Measurements from ENCODE around the gene FXYD5.

Gene FXYD5

DNA sequence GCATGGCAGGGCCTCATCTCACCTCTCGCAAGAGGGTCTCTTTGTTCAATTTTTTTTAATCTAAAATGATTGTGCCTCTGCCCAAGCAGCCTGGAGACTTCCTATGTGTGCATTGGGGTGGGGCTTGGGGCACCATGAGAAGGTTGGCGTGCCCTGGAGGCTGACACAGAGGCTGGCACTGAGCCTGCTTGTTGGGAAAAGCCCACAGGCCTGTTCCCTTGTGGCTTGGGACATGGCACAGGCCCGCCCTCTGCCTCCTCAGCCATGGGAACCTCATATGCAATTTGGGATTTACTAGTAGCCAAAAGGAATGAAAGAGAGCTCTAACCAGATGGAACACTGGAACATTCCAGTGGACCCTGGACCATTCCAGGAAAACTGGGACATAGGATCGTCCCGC lies 31.0 kb upstream of the FXYD5 start:
- DNase-seq (ENCODE audit: extremely low spot score), result no peak
- CTCF ChIA-PET, result interaction anchor here (1.2 kb wide), 1 partner anchor 13 kb away, joined by 3 read pairs; no protein-coding TSS in a partner anchor
- TF ChIP-seq SP1 (IDR thresholded peaks at IDR 0.05), result no peak
- no peak for TF ChIP-seq SUZ12 (IDR thresholded peaks at IDR 0.05)
- no peak for TF ChIP-seq NFRKB (IDR thresholded peaks at IDR 0.05)
- no peak for TF ChIP-seq HDGF (IDR thresholded peaks at IDR 0.05; ENCODE audit: borderline replicate concordance)
- TF ChIP-seq FOXM1 (IDR thresholded peaks at IDR 0.05; ENCODE audit: borderline replicate concordance), result no peak
- no peak for TF ChIP-seq TARDBP (IDR thresholded peaks at IDR 0.05)
- TF ChIP-seq BHLHE40 (IDR thresholded peaks at IDR 0.05; ENCODE audit: borderline replicate concordance), result no peak
- no peak for TF ChIP-seq ARNT (IDR thresholded peaks at IDR 0.05)
- POLR2A ChIA-PET, result interaction anchor here (1.3 kb wide), 1 partner anchor 9 kb away, joined by 3 read pairs; no protein-coding TSS in a partner anchor

DNA sequence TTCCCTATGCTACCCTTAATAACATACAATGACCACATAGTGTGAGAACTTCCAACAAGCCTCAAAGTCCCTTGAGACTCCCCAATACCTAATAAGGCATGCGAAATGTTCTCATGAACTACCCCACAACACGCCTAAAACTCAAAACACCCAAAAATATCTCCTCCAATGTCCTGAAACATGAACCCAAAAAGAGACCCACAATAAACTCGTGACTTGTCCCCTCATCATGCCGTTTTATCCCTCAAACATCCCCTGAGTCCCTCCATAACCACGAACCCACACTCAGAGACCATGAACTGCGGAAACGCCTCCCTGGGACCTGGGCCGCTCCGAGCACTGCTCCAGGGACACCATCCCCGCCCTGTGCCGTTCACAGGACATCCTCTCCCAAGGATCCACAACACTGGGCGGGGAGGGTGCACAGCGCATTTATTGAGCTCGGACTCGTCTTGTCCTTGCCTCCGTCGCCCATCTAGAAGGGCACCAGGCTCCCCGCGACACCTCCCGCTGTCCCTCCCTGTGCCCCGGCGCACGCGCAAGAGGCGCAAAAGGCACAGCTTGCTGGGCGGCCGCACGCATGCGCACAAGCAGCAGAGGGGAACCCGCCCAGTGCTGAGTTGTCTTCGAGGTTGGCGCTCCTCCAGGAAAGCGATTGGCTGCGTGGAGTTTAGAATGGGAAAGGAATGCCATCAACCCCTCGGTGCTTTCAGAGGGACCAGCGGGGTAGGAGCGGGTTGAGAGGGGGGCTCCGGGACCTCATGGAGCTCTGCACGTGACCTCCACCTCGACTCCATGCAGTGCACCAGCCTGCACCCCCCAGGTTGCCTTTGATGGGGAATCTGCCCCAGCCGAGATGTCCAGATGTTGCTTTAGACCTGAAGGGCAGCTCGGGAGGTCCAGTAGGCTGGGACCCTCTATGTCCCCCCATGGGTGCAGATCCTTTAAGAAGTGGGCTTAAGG lies 30.2 kb upstream of the FXYD5 start:
- ChIA-PET POLR2A (interaction anchor here (0.7 to 1.5 kb wide), 10 partner anchors 8 to 78 kb away, joined by 3 to 8 read pairs (median 4); no protein-coding TSS in a partner anchor), CTCF (interaction anchor here (0.8 to 1.2 kb wide), 4 partner anchors 9 to 80 kb away, joined by 3 to 4 read pairs (median 3); no protein-coding TSS in a partner anchor)
- DNase-seq (ENCODE audit: extremely low spot score), result peak; percentile 96
- TF ChIP-seq BHLHE40 (IDR thresholded peaks at IDR 0.05; ENCODE audit: borderline replicate concordance) (no peak), L3MBTL2 (conservative IDR thresholded peaks at IDR 0.05) (peak; percentile 93), ELF4 (IDR thresholded peaks at IDR 0.05) (no peak), FOXA1 (IDR thresholded peaks at IDR 0.05) (no peak)

DNA sequence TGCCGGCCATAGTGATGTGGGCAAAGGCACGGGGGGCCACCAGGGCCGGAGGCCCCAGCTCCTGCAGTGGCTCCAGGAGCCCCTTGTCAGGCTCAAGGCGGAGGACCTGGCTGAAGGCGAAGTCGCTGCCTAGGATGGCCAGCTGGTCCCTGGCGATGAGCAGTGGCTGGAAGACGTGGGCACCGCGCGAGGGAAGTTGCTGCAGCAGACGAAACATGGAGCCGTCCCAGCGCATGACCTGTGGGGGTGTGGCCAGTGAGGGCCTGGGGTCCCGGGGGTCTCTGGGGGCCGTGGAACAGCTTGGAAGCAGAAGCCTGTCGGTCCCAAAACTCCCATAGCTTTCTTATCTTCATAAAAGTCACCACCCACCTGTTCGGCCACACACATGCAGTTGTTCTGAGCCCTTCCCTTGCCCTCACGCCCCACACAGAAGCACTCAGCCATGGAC lies 29.2 kb upstream of the FXYD5 start:
- ChIA-PET CTCF (interaction anchor here (1.2 kb wide), 1 partner anchor 10 kb away, joined by 3 read pairs; no protein-coding TSS in a partner anchor), POLR2A (interaction anchor here (1.0 to 1.5 kb wide), 3 partner anchors 11 to 79 kb away, joined by 4 to 6 read pairs (median 4); no protein-coding TSS in a partner anchor)
- DNase-seq (ENCODE audit: extremely low spot score), result no peak
- TF ChIP-seq L3MBTL2 (conservative IDR thresholded peaks at IDR 0.05), result no peak
- no peak for TF ChIP-seq FOXM1 (IDR thresholded peaks at IDR 0.05; ENCODE audit: borderline replicate concordance)
- no peak for TF ChIP-seq ZNF384 (IDR thresholded peaks at IDR 0.05)
- no peak for TF ChIP-seq CTBP1 (IDR thresholded peaks at IDR 0.05; ENCODE audit: borderline replicate concordance)
- no peak for TF ChIP-seq ELF4 (IDR thresholded peaks at IDR 0.05)
- no peak for TF ChIP-seq SP1 (IDR thresholded peaks at IDR 0.05)
- TF ChIP-seq, protein P1, sequence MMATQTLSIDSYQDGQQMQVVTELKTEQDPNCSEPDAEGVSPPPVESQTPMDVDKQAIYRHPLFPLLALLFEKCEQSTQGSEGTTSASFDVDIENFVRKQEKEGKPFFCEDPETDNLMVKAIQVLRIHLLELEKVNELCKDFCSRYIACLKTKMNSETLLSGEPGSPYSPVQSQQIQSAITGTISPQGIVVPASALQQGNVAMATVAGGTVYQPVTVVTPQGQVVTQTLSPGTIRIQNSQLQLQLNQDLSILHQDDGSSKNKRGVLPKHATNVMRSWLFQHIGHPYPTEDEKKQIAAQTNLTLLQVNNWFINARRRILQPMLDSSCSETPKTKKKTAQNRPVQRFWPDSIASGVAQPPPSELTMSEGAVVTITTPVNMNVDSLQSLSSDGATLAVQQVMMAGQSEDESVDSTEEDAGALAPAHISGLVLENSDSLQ (IDR thresholded peaks at IDR 0.05), result no peak
- TF ChIP-seq ARNT (IDR thresholded peaks at IDR 0.05), result no peak
- no peak for TF ChIP-seq NFRKB (IDR thresholded peaks at IDR 0.05)

DNA sequence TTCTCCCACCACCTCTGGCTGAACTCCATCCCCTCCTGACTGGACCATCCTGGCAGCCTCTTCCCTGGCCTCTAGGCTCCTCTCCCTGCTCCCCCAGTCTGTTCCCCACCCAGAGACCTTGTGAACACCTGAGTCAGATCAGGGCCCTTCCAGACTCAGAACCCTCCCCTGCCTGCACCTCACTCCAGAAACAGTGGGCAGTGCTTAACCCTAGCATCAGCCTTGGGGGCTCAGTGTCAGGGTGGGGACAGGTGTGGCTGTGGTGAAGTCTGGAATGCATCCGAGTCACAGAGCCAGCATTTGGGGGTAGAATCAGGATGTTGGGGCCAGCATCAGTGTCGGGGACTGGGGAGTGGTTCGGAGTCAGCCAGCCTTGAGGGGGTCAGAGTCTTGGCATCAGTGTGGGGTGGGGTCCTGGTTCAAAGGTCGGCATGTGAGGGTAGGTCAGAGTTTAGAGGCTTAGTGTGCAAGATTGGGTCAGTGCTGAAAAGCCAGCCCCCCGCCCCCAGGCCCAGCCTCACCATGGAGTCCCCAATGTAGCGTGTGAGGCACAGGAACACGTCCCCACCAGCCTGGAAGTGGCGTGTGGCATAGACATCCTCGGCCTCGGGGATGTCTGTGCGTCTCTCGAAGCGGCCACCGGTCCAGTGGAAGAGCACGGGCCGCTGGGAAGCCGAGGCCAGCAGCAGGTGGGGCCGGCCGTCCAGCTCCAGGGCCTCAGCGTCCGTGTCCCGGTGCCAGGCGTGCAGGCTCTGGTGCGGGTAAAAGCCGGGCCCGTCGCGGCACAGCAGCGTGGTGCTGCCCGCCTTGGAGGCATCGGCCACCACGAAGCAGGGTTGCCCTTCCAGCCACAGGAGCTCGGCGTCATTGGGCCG lies 28.5 kb upstream of the FXYD5 start:
- TF ChIP-seq ZNF384 (IDR thresholded peaks at IDR 0.05) (no peak), TARDBP (IDR thresholded peaks at IDR 0.05) (no peak), FOXM1 (IDR thresholded peaks at IDR 0.05; ENCODE audit: borderline replicate concordance) (no peak), FOXA1 (IDR thresholded peaks at IDR 0.05) (no peak), LEF1 (IDR thresholded peaks at IDR 0.05; ENCODE audit: borderline replicate concordance) (no peak), ARNT (IDR thresholded peaks at IDR 0.05) (no peak), FOXK2 (IDR thresholded peaks at IDR 0.05) (no peak), SUZ12 (IDR thresholded peaks at IDR 0.05) (no peak), L3MBTL2 (conservative IDR thresholded peaks at IDR 0.05) (no peak), ELF4 (IDR thresholded peaks at IDR 0.05) (no peak), HDGF (IDR thresholded peaks at IDR 0.05; ENCODE audit: borderline replicate concordance) (no peak), NFRKB (IDR thresholded peaks at IDR 0.05) (no peak), CTBP1 (IDR thresholded peaks at IDR 0.05; ENCODE audit: borderline replicate concordance) (no peak), BHLHE40 (IDR thresholded peaks at IDR 0.05; ENCODE audit: borderline replicate concordance) (no peak), SP1 (IDR thresholded peaks at IDR 0.05) (no peak)
- TF ChIP-seq, protein P1 (IDR thresholded peaks at IDR 0.05), result no peak
- CTCF ChIA-PET, result interaction anchor here (0.6 to 1.3 kb wide), 3 partner anchors 10 to 81 kb away, joined by 3 to 4 read pairs (median 3); no protein-coding TSS in a partner anchor
- DNase-seq (ENCODE audit: extremely low spot score), result no peak
- POLR2A ChIA-PET, result no interaction called here

DNA sequence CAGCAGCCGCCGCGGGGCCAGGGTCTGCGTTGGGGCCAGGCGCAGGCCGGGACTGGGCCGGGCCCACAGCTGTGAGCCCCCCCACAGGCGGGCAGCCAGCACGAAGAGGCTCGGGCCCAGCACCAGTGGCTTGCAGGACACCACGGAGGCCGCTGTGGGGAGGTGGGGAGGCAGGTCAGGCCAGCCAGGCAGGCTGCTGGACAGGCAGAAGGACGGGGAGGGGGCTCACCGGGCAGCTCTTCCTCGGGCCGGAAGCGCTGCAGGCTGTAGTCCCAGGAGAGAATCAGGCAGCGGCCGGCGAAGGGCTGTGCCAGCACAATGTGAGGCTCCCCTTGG lies 27.9 kb upstream of the FXYD5 start:
- TF ChIP-seq SUZ12 (IDR thresholded peaks at IDR 0.05) (no peak), FOXK2 (IDR thresholded peaks at IDR 0.05) (no peak), SP1 (IDR thresholded peaks at IDR 0.05) (no peak), FOXA1 (IDR thresholded peaks at IDR 0.05) (no peak), ARNT (IDR thresholded peaks at IDR 0.05) (no peak), NFRKB (IDR thresholded peaks at IDR 0.05) (no peak)
- no peak for DNase-seq (ENCODE audit: extremely low spot score)
- ChIA-PET POLR2A (no interaction called here), CTCF (interaction anchor here (0.6 to 1.3 kb wide), 2 partner anchors 9 to 82 kb away, joined by 3 to 4 read pairs; no protein-coding TSS in a partner anchor)

DNA sequence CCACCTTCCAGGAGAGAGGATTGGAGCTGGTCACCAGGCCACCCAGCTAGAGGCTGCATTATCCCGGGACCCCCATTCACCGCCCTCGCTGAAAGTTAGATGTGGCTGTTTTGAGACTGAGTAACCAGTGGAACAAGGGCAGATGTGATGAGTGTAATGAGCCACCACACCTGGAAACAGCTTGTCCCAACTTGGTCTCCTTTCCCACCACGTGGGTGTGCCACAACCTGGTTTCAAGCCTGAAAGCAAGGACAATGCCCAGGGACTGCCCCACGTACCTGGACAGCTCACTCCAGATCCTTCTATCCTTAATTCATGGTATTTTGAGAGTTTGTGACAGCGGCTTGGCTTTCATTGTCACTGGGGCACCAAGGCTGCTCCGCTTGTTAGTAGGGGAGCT lies 26.7 kb upstream of the FXYD5 start:
- DNase-seq (ENCODE audit: extremely low spot score), result no peak
- POLR2A ChIA-PET, result interaction anchor here (1.0 kb wide), 1 partner anchor 14 kb away, joined by 4 read pairs; no protein-coding TSS in a partner anchor
- no peak for TF ChIP-seq LEF1 (IDR thresholded peaks at IDR 0.05; ENCODE audit: borderline replicate concordance)
- no peak for TF ChIP-seq ZNF384 (IDR thresholded peaks at IDR 0.05)
- TF ChIP-seq SP1 (IDR thresholded peaks at IDR 0.05), result no peak
- no peak for TF ChIP-seq FOXM1 (IDR thresholded peaks at IDR 0.05; ENCODE audit: borderline replicate concordance)
- no peak for TF ChIP-seq HDGF (IDR thresholded peaks at IDR 0.05; ENCODE audit: borderline replicate concordance)
- no peak for TF ChIP-seq FOXK2 (IDR thresholded peaks at IDR 0.05)
- TF ChIP-seq, protein P1 (IDR thresholded peaks at IDR 0.05), result no peak
- no peak for TF ChIP-seq TARDBP (IDR thresholded peaks at IDR 0.05)
- TF ChIP-seq NFRKB (IDR thresholded peaks at IDR 0.05), result no peak
- no peak for TF ChIP-seq FOXA1 (IDR thresholded peaks at IDR 0.05)
- TF ChIP-seq SUZ12 (IDR thresholded peaks at IDR 0.05), result no peak
- no peak for TF ChIP-seq ELF4 (IDR thresholded peaks at IDR 0.05)
- TF ChIP-seq BHLHE40 (IDR thresholded peaks at IDR 0.05; ENCODE audit: borderline replicate concordance), result no peak
- CTCF ChIA-PET, result interaction anchor here (0.7 kb wide), 1 partner anchor 13 kb away, joined by 3 read pairs; no protein-coding TSS in a partner anchor

Measured in HEK293T (cell line).